ENCODE results near the gene KCNH8.

Gene KCNH8

GRCh38 chr3:19254784-19255338 is 106.6 kb downstream of the KCNH8 start:
- no peak for DNase-seq (ENCODE audit: extremely low spot score)
- POLR2A ChIA-PET: no interaction called here
- CTCF ChIA-PET: interaction anchor here (1.4 kb wide), 1 partner anchor 39 kb away, joined by 3 read pairs; no protein-coding TSS in a partner anchor
- TF ChIP-seq CTCF (IDR thresholded peaks at IDR 0.05; ENCODE audit: control extremely low read depth, extremely low read depth, low read depth, missing control alignments): no peak

GRCh38 chr3:19256313-19256712 is 108.0 kb downstream of the KCNH8 start:
- ChIA-PET POLR2A (no interaction called here), CTCF (interaction anchor here (1.0 to 1.6 kb wide), 4 partner anchors 10 to 611 kb away, joined by 3 to 4 read pairs (median 3); no protein-coding TSS in a partner anchor)
- TF ChIP-seq CTCF (IDR thresholded peaks at IDR 0.05; ENCODE audit: control extremely low read depth, extremely low read depth, low read depth, missing control alignments): no peak
- no peak for DNase-seq (ENCODE audit: extremely low spot score)

GRCh38 chr3:19263606-19264005 is 115.3 kb downstream of the KCNH8 start:
- CTCF ChIA-PET: interaction anchor here (1.3 to 1.4 kb wide), 2 partner anchors 18 to 25 kb away, joined by 4 to 5 read pairs; no protein-coding TSS in a partner anchor
- TF ChIP-seq CTCF (IDR thresholded peaks at IDR 0.05; ENCODE audit: control extremely low read depth, extremely low read depth, low read depth, missing control alignments): no peak
- no peak for DNase-seq (ENCODE audit: extremely low spot score)
- POLR2A ChIA-PET: no interaction called here

GRCh38 chr3:19264424-19264823 is 116.1 kb downstream of the KCNH8 start:
- no peak for DNase-seq (ENCODE audit: extremely low spot score)
- CTCF ChIA-PET: interaction anchor here (1.3 to 1.4 kb wide), 2 partner anchors 18 to 26 kb away, joined by 4 to 5 read pairs; no protein-coding TSS in a partner anchor
- TF ChIP-seq CTCF (IDR thresholded peaks at IDR 0.05; ENCODE audit: control extremely low read depth, extremely low read depth, low read depth, missing control alignments): no peak
- POLR2A ChIA-PET: no interaction called here

- ChIA-PET POLR2A (no interaction called here), CTCF (no interaction called here)
- no peak for TF ChIP-seq CTCF (IDR thresholded peaks at IDR 0.05; ENCODE audit: control extremely low read depth, extremely low read depth, low read depth, missing control alignments)
- DNase-seq (ENCODE audit: extremely low spot score): no peak
These were observed 118.7 kb downstream of the KCNH8 start for GRCh38 chr3:19267040-19267439.

GRCh38 chr3:19270481-19270880 is 122.2 kb downstream of the KCNH8 start:
- CTCF ChIA-PET: no interaction called here
- no peak for TF ChIP-seq CTCF (IDR thresholded peaks at IDR 0.05; ENCODE audit: control extremely low read depth, extremely low read depth, low read depth, missing control alignments)
- no peak for DNase-seq (ENCODE audit: extremely low spot score)
- POLR2A ChIA-PET: no interaction called here

Measured in GM10248 (cell line).